22Rv1 (cell line): ENCODE results near the gene PRDM16.

Experiments used
- H3K27ac ChIP-seq: fragments of 450-650 bp; 2 replicates; pipeline ENCODE4 v1.5.1; 2017
- CTCF ChIP-seq: fragments of 450-650 bp; IDR thresholded peaks from 2 replicates; pipeline ENCODE4 v1.5.1; 2017; ENCODE audit warnings: mild to moderate bottlenecking
- ZFX ChIP-seq: fragments of 450-650 bp; IDR thresholded peaks from 2 replicates; pipeline ENCODE4 v1.6.1; 2017; ENCODE audit warnings: antibody characterized with exemption, borderline replicate concordance

The PRDM16 gene

GRCh38 chr1:3192825-3193224 lies 123.8 kb downstream of the PRDM16 start:
- no peak overlapping the region for H3K27ac ChIP-seq
- TF ChIP-seq CTCF (no peak), ZFX (no peak)

- TF ChIP-seq CTCF = no peak
- H3K27ac ChIP-seq = no peak overlapping the region
Observed at GRCh38 chr1:3193811-3194210, 124.8 kb downstream of the PRDM16 start.

GRCh38 chr1:3194760-3195479 lies 125.9 kb downstream of the PRDM16 start:
- TF ChIP-seq ZFX (no peak), CTCF (no peak)

GRCh38 chr1:3195480-3195815 lies 126.4 kb downstream of the PRDM16 start:
- H3K27ac ChIP-seq = no peak overlapping the region
- TF ChIP-seq ZFX (no peak), CTCF (no peak)

More at GRCh38 chr1:3194760-3195479, 125.9 kb downstream of the PRDM16 start:
- H3K27ac ChIP-seq = no peak overlapping the region

GRCh38 chr1:3195966-3196515 lies 127.0 kb downstream of the PRDM16 start:
- H3K27ac ChIP-seq = no peak overlapping the region
- TF ChIP-seq ZFX (no peak), CTCF (no peak)

GRCh38 chr1:3196577-3197245 lies 127.7 kb downstream of the PRDM16 start:
- TF ChIP-seq ZFX = no peak
- TF ChIP-seq CTCF = no peak
- H3K27ac ChIP-seq = no peak overlapping the region

GRCh38 chr1:3197781-3198316 lies 128.8 kb downstream of the PRDM16 start:
- TF ChIP-seq ZFX = no peak
- TF ChIP-seq CTCF = no peak
- H3K27ac ChIP-seq = no peak overlapping the region
